Measurements from ENCODE around the gene APELA.

Gene APELA

DNA sequence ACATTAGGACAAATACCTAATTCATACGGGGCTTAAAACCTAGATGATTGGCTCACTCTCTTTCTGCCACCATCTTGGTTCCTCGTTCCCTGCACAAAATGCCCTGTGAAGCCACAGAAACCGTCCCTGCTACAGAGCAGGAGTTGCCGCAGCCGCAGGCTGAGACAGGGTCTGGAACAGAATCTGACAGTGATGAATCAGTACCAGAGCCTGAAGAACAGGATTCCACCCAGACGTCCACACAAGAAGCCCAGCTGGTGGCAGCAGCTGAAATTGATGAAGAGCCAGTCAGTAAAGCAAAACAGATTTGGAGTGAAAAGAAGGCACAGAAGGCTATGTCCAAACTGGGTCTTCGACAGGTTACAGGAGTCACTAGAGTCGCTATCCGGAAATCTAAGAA is 66.2 kb downstream of the APELA start:
- TF ChIP-seq TAF1 (IDR thresholded peaks at IDR 0.05; ENCODE audit: low read depth, low read length), result no peak
- no peak for DNase-seq (ENCODE audit: insufficient read length, low spot score)
- no peak for FAIRE-seq

DNA sequence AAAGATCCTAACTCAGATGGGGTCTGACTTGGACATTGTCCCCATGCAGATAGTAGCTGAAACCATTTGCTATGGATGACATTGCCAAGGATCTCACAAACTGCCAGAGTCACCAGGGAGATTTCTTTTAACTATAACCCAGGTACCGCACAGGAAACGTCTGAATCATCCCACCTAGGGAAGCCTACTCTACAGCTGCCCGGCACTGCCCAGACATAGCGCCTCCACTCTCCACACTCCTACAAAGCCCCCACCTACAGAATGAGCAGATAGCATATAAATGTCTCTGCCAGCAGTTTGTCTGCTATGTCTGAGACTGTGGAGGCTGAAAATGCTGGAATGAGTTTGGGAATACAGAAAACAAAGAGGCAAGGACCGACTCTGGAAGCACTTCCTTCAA is 68.2 kb downstream of the APELA start:
- DNase-seq (ENCODE audit: insufficient read length, low spot score), result no peak
- no peak for FAIRE-seq
- TF ChIP-seq POLR2AphosphoS5 (IDR thresholded peaks at IDR 0.05; ENCODE audit: low read depth, low read length), result no peak

DNA sequence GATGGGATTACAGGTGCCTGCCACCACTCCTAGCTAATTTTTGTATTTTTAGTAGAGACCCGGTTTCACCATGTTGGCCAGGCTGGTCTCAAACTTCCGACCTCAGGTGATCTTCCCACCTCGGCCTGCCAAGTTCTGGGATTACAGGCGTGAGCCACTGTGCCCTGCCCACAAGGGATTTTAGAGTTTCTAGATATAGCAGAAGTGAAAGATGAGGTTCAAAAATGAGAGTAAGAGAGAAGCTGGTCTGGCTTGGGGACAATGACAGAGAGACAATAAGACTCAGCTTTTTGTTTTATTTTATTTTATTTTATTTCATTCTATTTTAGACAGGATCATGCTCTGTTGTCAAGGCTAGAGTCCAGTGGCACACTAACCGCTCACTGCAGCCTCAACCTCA is 69.8 kb downstream of the APELA start:
- TF ChIP-seq POLR2A (IDR thresholded peaks at IDR 0.05; ENCODE audit: low read depth, low read length), result no peak
- TF ChIP-seq POLR2AphosphoS5 (IDR thresholded peaks at IDR 0.05; ENCODE audit: low read depth, low read length), result no peak
- peak; percentile 26; the same call in 1 of the 2 replicates for TF ChIP-seq SPI1 (IDR thresholded peaks at IDR 0.05; ENCODE audit: low read depth, low read length)
- FAIRE-seq (no peak), DNase-seq (ENCODE audit: insufficient read length, low spot score) (no peak)
